ENCODE data around the gene RSPH6A.
"Not testable (repeated sequence)": the region's sequence is repeated elsewhere in the genome, so short reads cannot be mapped to it uniquely, and the experiment has no call there.

Gene RSPH6A

DNA sequence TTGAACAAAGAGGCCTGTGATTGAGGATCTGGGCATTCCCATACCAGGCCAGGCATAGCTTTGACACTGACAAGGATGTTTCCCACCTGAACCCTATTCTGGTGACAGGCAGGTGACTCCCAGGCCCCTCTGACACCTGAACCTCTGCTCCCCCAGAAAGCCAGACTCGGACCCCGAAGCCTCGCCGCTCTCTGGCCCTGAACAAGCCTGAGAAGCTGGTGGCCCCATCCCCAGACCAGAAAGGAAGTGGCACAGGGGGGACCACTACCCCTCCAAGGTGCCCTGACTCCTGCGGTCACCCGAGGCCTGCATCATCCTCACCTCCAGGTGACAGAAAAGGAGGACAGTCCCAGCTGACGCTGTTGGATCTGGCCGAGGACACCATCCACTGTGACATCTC, 60.8 kb downstream of the RSPH6A start:
- in situ Hi-C loops (cut with MboI; ENCODE audit: low pct_unique_long_range_greater_than_20kb, low sequenced_read_pairs, unreplicated experiment) = no loop called here
- TF ChIP-seq, protein P1, sequence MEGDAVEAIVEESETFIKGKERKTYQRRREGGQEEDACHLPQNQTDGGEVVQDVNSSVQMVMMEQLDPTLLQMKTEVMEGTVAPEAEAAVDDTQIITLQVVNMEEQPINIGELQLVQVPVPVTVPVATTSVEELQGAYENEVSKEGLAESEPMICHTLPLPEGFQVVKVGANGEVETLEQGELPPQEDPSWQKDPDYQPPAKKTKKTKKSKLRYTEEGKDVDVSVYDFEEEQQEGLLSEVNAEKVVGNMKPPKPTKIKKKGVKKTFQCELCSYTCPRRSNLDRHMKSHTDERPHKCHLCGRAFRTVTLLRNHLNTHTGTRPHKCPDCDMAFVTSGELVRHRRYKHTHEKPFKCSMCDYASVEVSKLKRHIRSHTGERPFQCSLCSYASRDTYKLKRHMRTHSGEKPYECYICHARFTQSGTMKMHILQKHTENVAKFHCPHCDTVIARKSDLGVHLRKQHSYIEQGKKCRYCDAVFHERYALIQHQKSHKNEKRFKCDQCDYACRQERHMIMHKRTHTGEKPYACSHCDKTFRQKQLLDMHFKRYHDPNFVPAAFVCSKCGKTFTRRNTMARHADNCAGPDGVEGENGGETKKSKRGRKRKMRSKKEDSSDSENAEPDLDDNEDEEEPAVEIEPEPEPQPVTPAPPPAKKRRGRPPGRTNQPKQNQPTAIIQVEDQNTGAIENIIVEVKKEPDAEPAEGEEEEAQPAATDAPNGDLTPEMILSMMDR (IDR thresholded peaks at IDR 0.05; ENCODE audit: extremely low read depth, insufficient read depth, missing control alignments) = no peak
- DNase-seq (ENCODE audit: low spot score) = no peak

GRCh38 chr19:45753548-45753947, 61.6 kb downstream of the RSPH6A start:
- in situ Hi-C loops (cut with MboI; ENCODE audit: low pct_unique_long_range_greater_than_20kb, low sequenced_read_pairs, unreplicated experiment) = no loop called here
- TF ChIP-seq, protein P1 (IDR thresholded peaks at IDR 0.05; ENCODE audit: extremely low read depth, insufficient read depth, missing control alignments) = peak; percentile 9
- no peak for DNase-seq (ENCODE audit: low spot score)

DNA sequence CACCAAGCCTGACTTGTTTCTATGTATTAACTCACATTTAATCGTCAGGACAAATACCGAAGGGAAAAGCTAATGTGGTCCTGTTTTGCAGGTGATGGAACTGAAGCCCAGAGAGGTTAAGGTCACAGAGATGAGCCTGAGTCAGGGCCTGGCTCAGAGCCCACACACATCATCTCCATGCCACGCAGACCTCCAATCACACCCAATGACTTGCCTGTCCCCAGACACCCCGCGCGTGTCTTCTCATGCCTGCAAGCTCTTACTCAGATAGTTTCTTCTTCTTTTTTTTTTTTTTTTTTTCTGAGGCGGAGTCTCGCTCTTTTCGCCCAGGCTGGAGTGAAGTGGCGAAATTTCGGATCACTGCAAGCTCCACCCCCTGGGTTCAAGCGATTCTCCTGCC, 62.5 kb downstream of the RSPH6A start:
- TF ChIP-seq, protein P1 (IDR thresholded peaks at IDR 0.05; ENCODE audit: extremely low read depth, insufficient read depth, missing control alignments) = no peak
- DNase-seq (ENCODE audit: low spot score) = no peak
- in situ Hi-C loops (cut with MboI; ENCODE audit: low pct_unique_long_range_greater_than_20kb, low sequenced_read_pairs, unreplicated experiment) = no loop called here

DNA sequence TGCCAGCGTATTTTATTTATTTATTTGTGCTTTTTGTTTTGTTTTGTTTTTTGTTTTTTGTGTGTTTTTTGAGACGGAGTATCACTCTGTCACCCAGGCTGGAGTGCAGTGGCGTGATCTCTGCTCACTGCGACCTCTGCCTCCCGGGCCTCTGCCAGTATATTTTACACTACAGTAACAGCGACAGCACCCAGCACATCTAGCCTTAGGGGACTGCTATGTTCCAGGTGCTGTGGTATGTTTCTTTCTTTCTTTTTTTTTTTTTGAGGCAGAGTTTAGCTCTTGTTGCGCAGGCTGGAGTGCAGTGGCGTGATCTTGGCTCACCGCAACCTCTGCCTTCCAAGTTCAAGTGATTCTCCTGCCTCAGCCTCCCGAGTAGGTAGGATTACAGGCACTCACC, 63.6 kb downstream of the RSPH6A start:
- DNase-seq (ENCODE audit: low spot score); in situ Hi-C loops (cut with MboI; ENCODE audit: low pct_unique_long_range_greater_than_20kb, low sequenced_read_pairs, unreplicated experiment): not testable (repeated sequence)

DNA sequence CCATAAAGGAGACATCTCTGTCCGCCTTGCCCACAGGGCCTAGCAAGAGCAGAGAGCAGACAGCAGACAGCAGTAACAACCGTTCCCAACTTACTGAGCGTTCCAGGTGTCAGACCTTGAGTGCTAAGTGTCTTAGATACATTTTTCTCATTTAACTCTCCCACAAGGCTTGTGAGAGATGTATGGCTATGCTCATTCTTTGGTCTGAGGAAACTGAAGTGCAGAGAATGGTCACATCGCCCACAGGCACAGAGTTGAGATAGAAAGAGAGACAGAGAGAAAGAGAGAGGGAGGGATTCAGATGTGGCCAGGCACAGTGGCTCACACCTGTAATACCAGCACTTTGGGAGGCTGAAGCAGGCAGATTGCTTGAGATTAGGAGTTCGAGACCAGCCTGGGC, 67.6 kb downstream of the RSPH6A start:
- TF ChIP-seq, protein P1 (IDR thresholded peaks at IDR 0.05; ENCODE audit: extremely low read depth, insufficient read depth, missing control alignments) = no peak
- DNase-seq (ENCODE audit: low spot score) = no peak
- in situ Hi-C loops (cut with MboI; ENCODE audit: low pct_unique_long_range_greater_than_20kb, low sequenced_read_pairs, unreplicated experiment) = no loop called here

GRCh38 chr19:45746866-45747265, 68.2 kb downstream of the RSPH6A start:
- TF ChIP-seq, protein P1 (IDR thresholded peaks at IDR 0.05; ENCODE audit: extremely low read depth, insufficient read depth, missing control alignments) = no peak
- DNase-seq (ENCODE audit: low spot score) = no peak
- in situ Hi-C loops (cut with MboI; ENCODE audit: low pct_unique_long_range_greater_than_20kb, low sequenced_read_pairs, unreplicated experiment) = no loop called here

Data from GM13977 (cell line).